Breast epithelium (tissue), 3 donors: ENCODE measurements around the gene RYR3.

Source experiments
- POLR2AphosphoS5 ChIP-seq, 3 donors: sonication (generic); formaldehyde crosslinking; IDR thresholded peaks; one replicate each; pipeline ENCODE4 v1.6.1; 2017; ENCODE audit warnings: antibody characterized with exemption in 3 of 3
- TF ChIP-seq, protein P1 (sequence below), 3 donors: fragments of 450-650 bp; IDR thresholded peaks; one replicate each; pipeline ENCODE4 v1.5.1; 2016 to 2017; ENCODE audit warnings: antibody characterized with exemption in 3 of 3, mild to moderate bottlenecking in 3 of 3, moderate library complexity in 3 of 3

DNA sequence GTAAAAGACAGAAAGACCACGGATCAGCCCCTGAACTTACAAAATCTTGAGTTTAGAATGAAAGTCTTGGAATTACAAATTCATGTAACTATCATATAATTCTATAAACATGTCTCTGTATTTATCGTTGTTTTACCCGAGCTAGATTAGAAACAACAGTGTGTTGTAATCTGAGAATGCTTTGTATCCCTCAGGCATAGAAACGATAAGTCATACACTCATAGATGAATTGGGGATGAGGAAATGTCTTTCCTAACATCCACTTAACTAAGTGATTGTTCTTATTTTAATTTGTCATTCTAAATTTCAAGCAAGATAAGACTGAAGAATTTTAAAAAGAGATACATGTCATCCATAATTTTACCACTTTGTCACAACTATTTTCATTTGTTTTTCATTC is 165.3 kb downstream of the RYR3 start:
- TF ChIP-seq, protein P1, sequence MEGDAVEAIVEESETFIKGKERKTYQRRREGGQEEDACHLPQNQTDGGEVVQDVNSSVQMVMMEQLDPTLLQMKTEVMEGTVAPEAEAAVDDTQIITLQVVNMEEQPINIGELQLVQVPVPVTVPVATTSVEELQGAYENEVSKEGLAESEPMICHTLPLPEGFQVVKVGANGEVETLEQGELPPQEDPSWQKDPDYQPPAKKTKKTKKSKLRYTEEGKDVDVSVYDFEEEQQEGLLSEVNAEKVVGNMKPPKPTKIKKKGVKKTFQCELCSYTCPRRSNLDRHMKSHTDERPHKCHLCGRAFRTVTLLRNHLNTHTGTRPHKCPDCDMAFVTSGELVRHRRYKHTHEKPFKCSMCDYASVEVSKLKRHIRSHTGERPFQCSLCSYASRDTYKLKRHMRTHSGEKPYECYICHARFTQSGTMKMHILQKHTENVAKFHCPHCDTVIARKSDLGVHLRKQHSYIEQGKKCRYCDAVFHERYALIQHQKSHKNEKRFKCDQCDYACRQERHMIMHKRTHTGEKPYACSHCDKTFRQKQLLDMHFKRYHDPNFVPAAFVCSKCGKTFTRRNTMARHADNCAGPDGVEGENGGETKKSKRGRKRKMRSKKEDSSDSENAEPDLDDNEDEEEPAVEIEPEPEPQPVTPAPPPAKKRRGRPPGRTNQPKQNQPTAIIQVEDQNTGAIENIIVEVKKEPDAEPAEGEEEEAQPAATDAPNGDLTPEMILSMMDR (IDR thresholded peaks at IDR 0.05) = no peak
- TF ChIP-seq POLR2AphosphoS5 (IDR thresholded peaks at IDR 0.05) = no peak
